ENCODE measurements around the gene CRY1. TPM values are rescaled to one million over a fixed set of nuclear protein-coding genes. Genes with fewer than 3 reads are reported as not detected.
"Not testable (repeated sequence)": the region's sequence is repeated elsewhere in the genome, so short reads cannot be mapped to it uniquely, and the experiment has no call there.

CRY1 gene
- total RNA-seq, 1 experiment from 2014 or later = 20.0 TPM

DNA sequence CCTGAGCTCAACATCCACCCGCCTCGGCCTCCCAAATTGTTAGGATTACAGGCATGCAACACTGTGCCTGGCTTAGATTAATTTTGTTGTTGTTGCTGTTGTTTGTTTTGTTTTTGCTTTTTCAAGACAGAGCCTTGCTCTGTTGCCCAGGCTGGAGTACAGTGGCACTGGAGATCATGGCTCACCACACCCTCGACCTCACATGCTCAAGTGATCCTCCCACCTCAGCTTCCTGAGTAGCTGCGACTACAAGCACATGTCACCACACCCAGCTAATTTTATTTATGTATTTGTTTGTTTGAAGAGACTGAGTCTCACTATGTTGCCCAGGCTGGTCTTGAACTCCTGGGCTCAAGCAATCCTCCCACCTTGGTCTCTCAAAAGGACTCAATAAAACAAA is 26.7 kb downstream of the CRY1 start:
- no peak for DNase-seq (ENCODE audit: low read depth)

DNA sequence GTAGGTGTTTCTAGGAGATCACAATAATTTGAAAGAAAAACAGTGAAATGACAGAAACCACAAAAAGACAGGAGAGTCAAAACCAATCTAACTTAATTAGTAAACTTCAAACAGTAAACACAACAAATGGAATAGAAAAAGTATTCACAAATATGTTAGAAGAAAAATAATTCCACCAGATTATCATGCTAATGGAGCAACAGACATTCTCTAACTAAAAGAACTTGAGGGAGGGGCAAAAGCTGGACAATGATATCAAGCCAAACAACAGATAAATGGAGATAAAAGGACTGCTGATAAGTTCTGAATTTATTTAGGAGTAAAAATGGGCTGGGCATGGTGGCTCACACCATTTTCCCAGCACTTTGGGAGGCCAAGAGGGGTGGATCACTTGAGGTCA is 28.7 kb downstream of the CRY1 start:
- no peak for DNase-seq (ENCODE audit: low read depth)

DNA sequence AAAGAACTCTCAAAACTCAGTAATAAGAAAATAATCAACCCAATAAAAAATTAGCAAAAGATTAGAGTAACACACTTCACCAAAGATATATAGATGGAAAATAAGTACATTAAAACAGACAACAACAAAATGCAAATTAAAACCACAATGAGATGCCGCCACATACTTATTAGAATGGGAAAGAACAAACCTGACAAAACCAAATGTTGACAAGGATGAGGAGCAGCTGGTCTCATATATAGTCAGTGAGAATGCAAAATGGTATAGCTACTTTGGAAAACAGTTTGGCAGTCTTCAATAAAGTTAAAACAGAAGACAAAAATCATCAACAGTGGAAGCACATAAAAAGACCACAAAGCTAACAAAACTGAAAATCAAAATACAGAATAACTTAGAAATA is 29.1 kb downstream of the CRY1 start:
- no peak for DNase-seq (ENCODE audit: low read depth)

DNA sequence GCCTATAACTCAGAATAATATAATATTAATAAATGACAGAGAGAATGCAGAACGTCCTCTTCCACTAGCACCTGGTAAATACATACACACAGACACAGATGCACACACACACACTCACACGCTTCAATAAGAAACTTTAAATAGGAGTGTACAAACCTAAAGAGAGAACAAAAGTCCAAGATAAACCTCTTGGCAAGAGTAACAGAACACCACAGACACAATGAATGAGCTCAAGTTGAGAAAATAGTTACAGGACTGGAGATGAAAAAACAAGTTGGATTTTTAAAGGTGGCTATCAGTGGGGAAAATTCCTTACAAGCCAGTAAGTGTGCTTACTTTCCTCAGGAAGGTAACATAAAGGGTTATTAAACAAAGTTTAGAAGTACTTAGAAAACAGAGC is 35.2 kb downstream of the CRY1 start:
- no peak for DNase-seq (ENCODE audit: low read depth)

GRCh38 chr12:107057071-107057834 is 36.1 kb downstream of the CRY1 start:
- no peak for DNase-seq (ENCODE audit: low read depth)

DNA sequence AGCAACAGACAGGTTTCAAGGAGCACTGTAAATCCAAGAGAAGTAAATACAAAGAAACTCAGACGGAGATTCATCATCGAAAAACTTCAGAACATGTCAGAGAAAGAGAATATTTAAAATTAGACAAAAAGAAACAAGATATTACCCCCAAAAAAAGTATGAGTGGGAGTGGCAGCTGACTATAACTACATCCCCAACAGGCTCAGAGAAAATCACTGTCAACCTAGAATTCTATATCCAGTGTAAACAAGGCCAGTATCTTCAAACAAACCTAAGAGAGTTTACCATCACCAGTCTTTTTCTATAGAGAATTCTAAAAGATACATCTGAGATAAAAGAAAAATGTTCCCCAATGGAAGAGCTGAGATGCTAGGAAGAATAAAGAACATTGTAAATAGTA is 39.6 kb downstream of the CRY1 start:
- no peak for DNase-seq (ENCODE audit: low read depth)

GRCh38 chr12:107045186-107045585 is 48.2 kb downstream of the CRY1 start:
- DNase-seq (ENCODE audit: low read depth) = no peak

- no peak for DNase-seq (ENCODE audit: low read depth)
Observed at GRCh38 chr12:107042801-107043200, 50.5 kb downstream of the CRY1 start.

- DNase-seq (ENCODE audit: low read depth) = no peak
Observed at GRCh38 chr12:107035733-107036132, 57.6 kb downstream of the CRY1 start.

DNA sequence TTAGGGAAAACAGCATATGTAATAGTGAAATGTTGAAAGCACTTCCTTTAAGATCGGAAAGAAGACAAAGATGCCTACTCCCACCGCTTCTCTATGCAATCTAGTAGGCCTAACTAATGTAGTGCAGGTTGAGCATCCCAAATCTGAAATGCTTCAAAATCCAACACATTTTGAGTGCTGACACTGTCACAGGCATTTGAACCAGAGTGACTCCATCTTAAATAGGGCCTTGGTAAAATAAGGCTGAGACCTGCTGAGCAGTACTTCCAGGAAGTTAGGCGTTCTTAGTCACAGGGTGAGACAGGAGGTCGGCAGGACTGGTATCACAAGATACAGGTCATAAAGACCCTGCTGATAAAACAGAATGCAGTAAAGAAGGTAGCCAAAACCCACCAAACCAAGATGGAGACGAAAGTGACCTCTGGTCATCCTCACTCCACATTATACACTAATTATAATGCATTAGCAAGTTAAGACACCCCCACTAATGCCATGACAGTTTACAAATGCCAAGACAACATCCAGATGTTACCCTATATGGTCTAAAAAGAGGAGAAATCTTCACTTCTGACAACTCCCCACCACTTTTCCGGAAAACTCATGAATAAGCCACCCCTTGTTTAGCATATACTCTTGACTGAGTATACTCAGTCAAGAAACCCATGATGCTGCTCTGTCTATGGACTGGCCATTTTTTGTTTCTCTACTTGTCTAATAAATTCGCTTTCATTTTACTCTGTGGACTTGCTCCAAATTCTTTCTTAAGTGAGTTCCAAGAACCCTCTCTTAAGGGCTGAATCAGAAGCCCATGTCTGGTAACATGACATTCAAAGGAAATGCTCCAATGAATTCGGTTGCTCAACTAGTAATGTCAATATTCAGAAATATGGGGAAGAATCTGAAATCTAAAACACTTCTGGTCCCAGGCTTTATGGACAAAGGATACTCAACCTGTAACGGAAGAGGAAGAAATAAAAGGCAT is 59.3 kb downstream of the CRY1 start:
- DNase-seq (ENCODE audit: low read depth) = no peak

GRCh38 chr12:107032266-107032665 is 61.1 kb downstream of the CRY1 start:
- no peak for DNase-seq (ENCODE audit: low read depth)

- DNase-seq (ENCODE audit: low read depth) = no peak
Observed at GRCh38 chr12:107031061-107031460, 62.3 kb downstream of the CRY1 start.

DNA sequence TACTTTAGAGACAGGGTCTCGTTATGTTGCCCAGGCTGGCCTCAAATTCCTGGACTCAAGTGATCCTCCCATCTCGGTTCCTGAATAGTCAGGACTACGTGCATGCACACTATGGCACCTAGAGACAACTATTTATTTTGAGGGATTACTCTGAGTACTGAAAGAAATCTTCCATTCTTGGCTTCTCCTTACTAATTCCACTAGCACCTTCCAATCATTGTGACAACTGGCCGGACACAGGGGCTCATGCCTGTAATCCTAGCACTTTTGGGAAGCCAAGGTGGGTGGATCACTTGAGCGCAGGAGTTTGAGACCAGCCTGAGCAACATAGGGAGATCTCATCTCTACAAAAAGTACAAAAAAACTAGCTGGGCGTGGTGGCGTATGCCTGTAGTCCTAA is 64.3 kb downstream of the CRY1 start:
- no peak for DNase-seq (ENCODE audit: low read depth)

- DNase-seq (ENCODE audit: low read depth) = peak; percentile 95
Observed at GRCh38 chr12:107027636-107028053, 65.7 kb downstream of the CRY1 start.

GRCh38 chr12:107026806-107027635 is 66.3 kb downstream of the CRY1 start:
- DNase-seq (ENCODE audit: low read depth) = no peak

DNA sequence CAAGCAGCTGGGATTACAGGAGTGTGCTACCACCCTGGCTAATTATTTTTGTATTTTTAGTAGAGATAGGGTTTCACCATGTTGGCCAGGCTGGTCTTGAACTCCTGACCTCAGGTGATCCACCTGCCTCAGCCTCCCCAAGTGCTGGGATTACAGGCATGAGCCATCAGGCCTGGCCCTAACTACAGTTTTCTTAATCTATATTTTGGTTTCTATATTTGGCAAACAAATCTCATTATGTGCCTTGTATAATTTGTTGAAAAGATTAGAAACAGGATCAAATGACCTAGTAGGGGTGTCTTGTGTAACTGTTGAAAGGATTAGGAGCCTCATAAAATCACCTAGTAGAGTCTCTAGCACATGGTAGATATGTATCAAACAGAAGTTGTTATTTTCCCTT is 67.0 kb downstream of the CRY1 start:
- not testable (repeated sequence) for DNase-seq (ENCODE audit: low read depth)

- no peak for DNase-seq (ENCODE audit: low read depth)
Observed at GRCh38 chr12:107025671-107026070, 67.7 kb downstream of the CRY1 start.

- DNase-seq (ENCODE audit: low read depth) = no peak
Observed at GRCh38 chr12:107019546-107019945, 73.8 kb downstream of the CRY1 start.

GRCh38 chr12:107017042-107017441 is 76.3 kb downstream of the CRY1 start:
- DNase-seq (ENCODE audit: low read depth) = no peak

GRCh38 chr12:107014055-107014454 is 79.3 kb downstream of the CRY1 start:
- DNase-seq (ENCODE audit: low read depth) = no peak

DNA sequence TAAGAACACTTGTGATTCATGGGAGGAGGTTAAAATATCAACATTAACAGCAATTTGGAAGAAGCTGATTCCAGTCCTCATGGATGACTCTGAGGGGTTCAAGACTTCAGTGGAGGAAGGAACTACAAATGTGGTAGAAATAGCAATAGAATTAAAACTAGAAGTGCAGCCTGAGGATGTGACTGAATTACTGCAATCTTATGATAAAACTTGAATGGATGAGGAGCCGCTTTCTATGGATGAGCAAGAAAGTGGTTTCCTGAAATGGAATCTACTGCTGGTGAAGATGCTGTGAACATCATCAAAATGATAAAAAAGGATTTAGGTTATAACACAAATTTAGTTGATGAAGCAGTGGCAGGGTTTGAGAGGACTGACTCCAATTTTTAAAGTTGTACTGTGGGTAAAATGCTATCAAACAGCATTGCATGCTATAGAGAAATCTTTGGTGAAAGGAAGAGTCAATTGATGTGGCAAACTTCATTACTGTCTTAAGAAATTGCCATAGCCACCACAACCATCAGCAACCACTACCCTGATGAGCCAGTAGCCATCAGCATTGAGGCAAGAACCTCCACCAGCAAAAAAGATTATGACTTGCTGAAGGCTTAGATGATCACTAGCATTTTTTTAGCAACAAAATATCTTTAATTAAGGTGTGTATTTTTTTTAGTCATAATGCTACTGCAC is 80.5 kb downstream of the CRY1 start:
- no peak for DNase-seq (ENCODE audit: low read depth)

Measured in LHCN-M2 (cell line).